Measurements from ENCODE around the gene GADD45GIP1. TPM values are rescaled to one million over a fixed set of nuclear protein-coding genes. Genes with fewer than 3 reads are reported as not detected.
"Not testable (repeated sequence)": the region's sequence is repeated elsewhere in the genome, so short reads cannot be mapped to it uniquely, and the experiment has no call there.

GADD45GIP1 gene
- total RNA-seq, 4 donors from 2014 or later = 41.4 to 68.8 (median 53.5) TPM

DNA sequence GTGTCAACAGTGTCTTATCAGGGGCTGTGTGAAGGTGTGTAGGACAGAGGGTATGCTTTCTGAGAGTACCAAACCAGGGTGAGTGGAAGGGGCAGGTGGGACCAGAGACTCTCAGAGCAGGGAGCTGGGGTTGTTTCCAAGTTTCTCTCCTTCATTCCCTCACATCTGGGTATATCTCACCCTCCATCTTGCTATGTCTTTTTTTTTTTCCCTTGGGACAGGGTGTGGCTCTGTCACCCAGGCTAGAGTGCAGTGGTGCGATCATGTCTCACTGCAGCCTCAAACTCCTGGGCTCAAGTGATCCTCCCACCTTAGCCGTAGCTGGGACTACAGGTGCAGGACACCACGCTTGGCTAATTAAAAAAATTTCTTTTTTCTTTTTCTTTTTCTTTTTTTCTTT lies 23.0 kb upstream of the GADD45GIP1 start:
- Histone ChIP-seq H3K27ac (no peak overlapping the region), H3K27me3 (no peaks in the 10 kb centered on the region), H3K9me3 (no peaks in the 10 kb centered on the region), H3K36me3 (no peaks in the 10 kb centered on the region), H3K4me1 (peaks cover 0 to 26% (median 6%) of the 10 kb centered on the region in 4 donors), H3K4me3 (no peak overlapping the region)
- no peak for TF ChIP-seq POLR2A (IDR thresholded peaks at IDR 0.05)
- no peak for TF ChIP-seq EP300 (IDR thresholded peaks at IDR 0.05)
- TF ChIP-seq, protein P1, sequence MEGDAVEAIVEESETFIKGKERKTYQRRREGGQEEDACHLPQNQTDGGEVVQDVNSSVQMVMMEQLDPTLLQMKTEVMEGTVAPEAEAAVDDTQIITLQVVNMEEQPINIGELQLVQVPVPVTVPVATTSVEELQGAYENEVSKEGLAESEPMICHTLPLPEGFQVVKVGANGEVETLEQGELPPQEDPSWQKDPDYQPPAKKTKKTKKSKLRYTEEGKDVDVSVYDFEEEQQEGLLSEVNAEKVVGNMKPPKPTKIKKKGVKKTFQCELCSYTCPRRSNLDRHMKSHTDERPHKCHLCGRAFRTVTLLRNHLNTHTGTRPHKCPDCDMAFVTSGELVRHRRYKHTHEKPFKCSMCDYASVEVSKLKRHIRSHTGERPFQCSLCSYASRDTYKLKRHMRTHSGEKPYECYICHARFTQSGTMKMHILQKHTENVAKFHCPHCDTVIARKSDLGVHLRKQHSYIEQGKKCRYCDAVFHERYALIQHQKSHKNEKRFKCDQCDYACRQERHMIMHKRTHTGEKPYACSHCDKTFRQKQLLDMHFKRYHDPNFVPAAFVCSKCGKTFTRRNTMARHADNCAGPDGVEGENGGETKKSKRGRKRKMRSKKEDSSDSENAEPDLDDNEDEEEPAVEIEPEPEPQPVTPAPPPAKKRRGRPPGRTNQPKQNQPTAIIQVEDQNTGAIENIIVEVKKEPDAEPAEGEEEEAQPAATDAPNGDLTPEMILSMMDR (IDR thresholded peaks at IDR 0.05) = no peak
- WGBS, 2 donors = 94 to 98% methylated on average over 3 of the region's 3 CpGs
- no peak for DNase-seq (ENCODE audit: low spot score in 2 of 2)

DNA sequence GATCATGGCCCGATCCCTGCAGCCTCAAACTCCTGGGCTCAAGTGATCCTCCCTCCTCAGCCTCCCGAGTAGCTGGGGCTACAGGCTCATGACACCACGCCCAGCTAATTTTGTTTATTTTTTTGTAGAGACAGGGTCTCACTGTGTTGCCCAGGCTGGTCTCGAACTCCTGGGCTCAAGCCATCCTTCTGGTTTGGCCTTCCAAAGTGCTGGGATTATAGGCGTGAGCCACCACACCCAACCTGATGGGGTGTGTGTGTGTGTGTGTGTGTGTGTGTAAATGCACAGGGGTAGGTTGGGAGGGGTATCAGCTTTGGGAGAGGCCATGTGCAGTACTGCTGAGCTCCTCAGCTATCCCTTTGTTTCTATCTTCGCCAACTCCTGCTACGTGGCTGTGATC lies 19.1 kb upstream of the GADD45GIP1 start:
- not testable (repeated sequence) for H3K9me3 ChIP-seq; H3K4me1 ChIP-seq; H3K4me3 ChIP-seq; DNase-seq (ENCODE audit: low spot score in 2 of 2); H3K36me3 ChIP-seq; H3K27ac ChIP-seq; H3K27me3 ChIP-seq
- 81 to 86% methylated on average over 7 of the region's 7 CpGs for WGBS, 2 donors

DNA sequence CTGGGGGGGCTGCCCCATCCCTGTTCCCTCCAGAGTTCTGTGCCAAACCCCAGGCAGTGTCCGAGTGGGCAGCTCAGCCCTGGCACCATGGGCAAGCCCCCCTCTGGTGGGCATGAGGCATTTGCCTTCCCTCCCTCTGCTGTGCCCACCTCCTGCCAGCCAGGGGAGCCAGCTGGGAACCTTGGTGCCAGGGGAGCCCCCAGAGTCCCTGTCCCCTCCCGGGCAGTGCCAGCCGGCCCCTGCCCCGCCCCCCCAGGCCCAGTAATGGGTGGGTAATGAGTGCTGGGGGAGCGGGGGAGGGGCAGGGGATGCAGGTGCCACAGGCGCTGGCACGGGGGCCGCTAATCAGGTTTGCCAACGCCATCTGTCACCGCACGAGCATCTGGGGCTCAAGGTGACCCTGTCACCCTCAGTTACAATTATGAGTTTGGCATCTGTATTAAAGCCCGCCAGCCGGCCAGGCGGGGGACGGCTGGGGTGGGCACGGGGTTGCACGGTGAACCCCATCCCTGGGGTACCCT lies 18.3 kb upstream of the GADD45GIP1 start:
- no peaks in the 10 kb centered on the region for H3K27me3 ChIP-seq
- DNase-seq (ENCODE audit: low spot score in 2 of 2) = no peak
- H3K4me1 ChIP-seq = peaks cover 0 to 6% (median 0%) of the 10 kb centered on the region in 4 donors
- no peak overlapping the region for H3K4me3 ChIP-seq
- TF ChIP-seq POLR2A (IDR thresholded peaks at IDR 0.05) (no peak), EP300 (IDR thresholded peaks at IDR 0.05) (no peak)
- TF ChIP-seq, protein P1 (IDR thresholded peaks at IDR 0.05) = no peak
- H3K9me3 ChIP-seq = no peaks in the 10 kb centered on the region
- no peak overlapping the region for H3K27ac ChIP-seq
- H3K36me3 ChIP-seq = no peaks in the 10 kb centered on the region
- 78 to 88% methylated on average over 6 to 7 of the region's 17 CpGs for WGBS, 2 donors

DNA sequence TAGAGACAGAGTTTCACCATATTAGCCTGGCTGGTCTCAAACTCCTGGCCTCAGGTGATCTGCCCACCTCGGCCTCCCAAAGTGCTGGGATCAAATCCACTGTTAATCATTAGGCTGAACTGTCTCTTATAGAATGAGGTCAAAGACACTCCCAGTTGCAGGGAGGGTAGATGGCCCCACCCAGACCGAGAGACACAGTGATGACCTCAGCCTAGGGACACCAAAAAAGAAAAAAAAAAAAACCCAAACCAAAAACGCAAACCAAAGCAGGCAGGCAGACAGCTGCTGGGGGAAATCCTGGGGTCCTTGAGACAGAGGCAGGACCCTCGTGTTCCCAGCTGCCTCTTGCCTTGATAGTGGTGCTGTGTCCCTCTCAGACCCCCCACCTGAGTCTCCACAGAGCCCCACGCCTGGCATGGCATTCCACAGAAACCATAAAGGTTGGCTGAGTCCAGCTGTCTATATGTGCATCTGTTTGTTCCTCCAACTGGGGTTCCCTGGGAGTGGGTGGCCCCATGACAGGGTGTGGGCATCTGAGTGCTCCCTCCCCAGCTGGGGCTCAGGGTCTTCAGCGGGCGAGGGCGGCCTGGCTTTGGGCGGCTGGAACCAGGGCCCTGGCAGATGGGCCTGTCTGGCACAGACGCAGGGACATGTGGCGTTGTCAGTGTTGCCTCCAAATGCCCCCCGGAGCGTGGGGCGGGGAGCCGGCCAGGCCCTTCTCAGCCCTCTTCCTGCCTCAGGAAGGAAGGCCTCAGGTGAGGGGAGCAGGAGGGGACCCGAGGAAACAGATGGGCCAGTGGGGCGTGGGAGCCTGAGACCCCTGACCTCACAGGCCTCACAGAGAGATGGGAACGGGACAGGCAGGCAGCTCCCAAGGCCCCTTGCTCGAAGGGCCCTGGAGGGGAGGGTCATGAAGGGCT lies 17.5 kb upstream of the GADD45GIP1 start:
- Histone ChIP-seq H3K4me1 (peaks cover 0 to 6% (median 0%) of the 10 kb centered on the region in 4 donors), H3K9me3 (no peaks in the 10 kb centered on the region), H3K27me3 (no peaks in the 10 kb centered on the region), H3K27ac (no peak overlapping the region), H3K4me3 (no peak overlapping the region), H3K36me3 (no peaks in the 10 kb centered on the region)
- no peak for DNase-seq (ENCODE audit: low spot score in 2 of 2)
- TF ChIP-seq, protein P1 (IDR thresholded peaks at IDR 0.05) = no peak
- TF ChIP-seq EP300 (IDR thresholded peaks at IDR 0.05) (no peak), POLR2A (IDR thresholded peaks at IDR 0.05) (no peak)
- 52 to 70% methylated on average over 9 to 18 of the region's 19 CpGs for WGBS, 2 donors

DNA sequence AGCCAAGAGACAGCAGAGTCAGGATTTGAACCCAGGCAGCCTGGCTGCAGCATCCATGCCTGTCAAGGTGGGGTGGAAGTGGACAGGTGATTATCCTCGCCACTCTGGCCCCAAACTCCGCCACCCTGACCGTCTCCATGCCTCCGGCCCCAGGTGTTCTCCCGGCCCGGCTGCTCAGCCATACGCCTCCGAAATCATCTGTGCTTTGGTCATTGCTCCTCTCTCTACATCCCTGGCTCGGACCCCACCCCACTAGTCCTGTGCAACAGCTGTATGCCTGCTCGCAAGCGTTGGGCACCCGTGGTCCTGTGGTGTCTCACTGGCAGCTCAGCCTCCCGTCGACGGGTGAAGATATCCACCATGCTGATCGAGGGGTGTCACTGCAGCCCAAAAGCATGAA lies 16.2 kb upstream of the GADD45GIP1 start:
- no peak overlapping the region for H3K4me3 ChIP-seq
- H3K36me3 ChIP-seq = no peaks in the 10 kb centered on the region
- no peaks in the 10 kb centered on the region for H3K9me3 ChIP-seq
- TF ChIP-seq POLR2A (IDR thresholded peaks at IDR 0.05) = no peak
- no peak for TF ChIP-seq EP300 (IDR thresholded peaks at IDR 0.05)
- TF ChIP-seq, protein P1 (IDR thresholded peaks at IDR 0.05) = no peak
- WGBS, 2 donors = 88 to 92% methylated on average over 16 of the region's 16 CpGs
- H3K4me1 ChIP-seq = peaks cover 0 to 6% (median 0%) of the 10 kb centered on the region in 4 donors
- no peak overlapping the region for H3K27ac ChIP-seq
- DNase-seq (ENCODE audit: low spot score in 2 of 2) = no peak
- no peaks in the 10 kb centered on the region for H3K27me3 ChIP-seq
